ENCODE results near the gene TMC8.
"Not testable (repeated sequence)": the region's sequence is repeated elsewhere in the genome, so short reads cannot be mapped to it uniquely, and the experiment has no call there.

TMC8 gene

GRCh38 chr17:78168242-78168902, 37.8 kb downstream of the TMC8 start, which contains the start of gene SYNGR2:
TSS of gene SYNGR2 (plus strand) at chr17:78168581. CDS start at chr17:78168617, 36 bp downstream.
- H3K27ac ChIP-seq (ENCODE audit: low read length): peak within 1 kb of the TSS; percentile 96
- H3K36me3 ChIP-seq (replicated peaks; ENCODE audit: low read depth, low read length): peaks cover 35% of the 10 kb centered on the region
- TF ChIP-seq EZH2phosphoT487 (IDR thresholded peaks at IDR 0.05; ENCODE audit: low read depth) (no peak), CTCF (IDR thresholded peaks at IDR 0.05; ENCODE audit: low read depth, low read length) (no peak)
- H3K9me3 ChIP-seq (ENCODE audit: insufficient read depth, low read length): no peaks in the 10 kb centered on the region
- H3K9ac ChIP-seq (ENCODE audit: low read length): peak within 1 kb of the TSS; percentile 100
- H3K4me1 ChIP-seq (ENCODE audit: low read length): peaks cover 49% of the 10 kb centered on the region
- peak within 1 kb of the TSS; percentile 99 for H3K4me2 ChIP-seq (ENCODE audit: low read length)
- peaks cover 55% of the 10 kb centered on the region for H3K79me2 ChIP-seq (ENCODE audit: low read length)
- H4K20me1 ChIP-seq (ENCODE audit: insufficient read depth, low read length): peaks cover 22% of the 10 kb centered on the region; the same call in 1 of the 2 replicates
- H3K4me3 ChIP-seq (ENCODE audit: low read length): peak within 1 kb of the TSS; percentile 99
- H2AFZ ChIP-seq (ENCODE audit: low read depth, low read length): no peak within 1 kb of the TSS
- no peaks in the 10 kb centered on the region for H3K27me3 ChIP-seq (ENCODE audit: low read depth, low read length)

DNA sequence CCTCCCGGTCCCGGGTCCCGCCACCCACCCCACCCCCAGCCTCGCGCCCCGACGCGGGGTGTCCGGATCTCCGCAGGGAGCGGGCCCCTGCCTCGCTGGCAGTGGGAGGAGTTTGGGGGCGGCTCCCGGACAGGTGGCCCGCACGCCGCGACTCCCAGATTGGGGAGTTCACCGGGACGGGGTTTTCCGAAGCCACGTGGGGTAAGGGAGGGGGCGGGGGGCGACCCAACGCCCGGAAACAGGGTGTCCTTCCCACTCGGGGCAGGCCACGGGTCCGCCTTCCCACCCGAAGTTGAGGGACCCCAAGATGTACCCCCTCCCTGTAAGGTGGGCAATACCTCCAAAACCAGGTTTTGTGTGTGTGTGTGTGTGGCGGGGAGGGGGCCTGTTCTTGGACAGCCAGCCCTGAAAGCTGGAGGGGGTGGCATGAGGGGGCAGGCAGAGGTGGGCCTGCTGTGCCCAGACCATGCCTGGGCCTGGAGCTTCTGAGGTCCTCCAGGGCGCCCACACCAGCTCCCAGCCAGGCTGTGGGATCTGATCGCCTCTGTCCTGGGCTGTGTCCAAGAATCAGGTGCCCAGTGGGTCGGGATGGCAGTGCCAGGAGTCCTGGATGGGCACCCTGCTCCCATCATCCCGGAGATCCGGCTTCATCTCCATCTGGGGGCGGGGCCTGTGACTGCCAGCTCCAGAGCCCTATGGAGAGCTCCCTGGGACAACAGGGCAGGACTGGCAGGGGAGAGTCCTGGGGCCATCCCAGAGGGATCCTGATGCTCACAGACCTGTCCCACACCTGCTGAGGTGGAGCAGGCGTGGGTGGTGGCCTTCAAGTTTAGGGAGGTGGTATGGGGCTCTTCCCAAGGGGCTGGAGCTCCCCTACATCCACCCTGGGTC, 38.6 kb downstream of the TMC8 start:
- H3K4me2 ChIP-seq (ENCODE audit: low read length): peak overlapping the region; percentile 99
- no peaks in the 10 kb centered on the region for H3K27me3 ChIP-seq (ENCODE audit: low read depth, low read length)
- peak overlapping the region; percentile 100 for H3K9ac ChIP-seq (ENCODE audit: low read length)
- H3K27ac ChIP-seq (ENCODE audit: low read length): peak overlapping the region; percentile 96
- H3K79me2 ChIP-seq (ENCODE audit: low read length): peaks cover 55% of the 10 kb centered on the region
- H3K4me3 ChIP-seq (ENCODE audit: low read length): peak overlapping the region; percentile 99
- no peak overlapping the region for H2AFZ ChIP-seq (ENCODE audit: low read depth, low read length)
- peaks cover 22% of the 10 kb centered on the region; the same call in 1 of the 2 replicates for H4K20me1 ChIP-seq (ENCODE audit: insufficient read depth, low read length)
- H3K36me3 ChIP-seq (replicated peaks; ENCODE audit: low read depth, low read length): peaks cover 43% of the 10 kb centered on the region
- peaks cover 56% of the 10 kb centered on the region for H3K4me1 ChIP-seq (ENCODE audit: low read length)
- TF ChIP-seq CTCF (IDR thresholded peaks at IDR 0.05; ENCODE audit: low read depth, low read length) (no peak), EZH2phosphoT487 (IDR thresholded peaks at IDR 0.05; ENCODE audit: low read depth) (no peak)
- H3K9me3 ChIP-seq (ENCODE audit: insufficient read depth, low read length): no peaks in the 10 kb centered on the region

- Histone ChIP-seq H3K9me3 (ENCODE audit: insufficient read depth, low read length) (no peaks in the 10 kb centered on the region), H3K79me2 (ENCODE audit: low read length) (peaks cover 55% of the 10 kb centered on the region), H3K4me1 (ENCODE audit: low read length) (peaks cover 74% of the 10 kb centered on the region), H3K36me3 (replicated peaks; ENCODE audit: low read depth, low read length) (peaks cover 53% of the 10 kb centered on the region), H3K9ac (ENCODE audit: low read length) (peak overlapping the region; percentile 65), H3K27ac (ENCODE audit: low read length) (peak overlapping the region; percentile 96), H2AFZ (ENCODE audit: low read depth, low read length) (no peak overlapping the region), H3K4me2 (ENCODE audit: low read length) (peak overlapping the region; percentile 99), H3K4me3 (ENCODE audit: low read length) (peak overlapping the region; percentile 99), H4K20me1 (ENCODE audit: insufficient read depth, low read length) (peaks cover 22% of the 10 kb centered on the region; the same call in 1 of the 2 replicates), H3K27me3 (ENCODE audit: low read depth, low read length) (no peaks in the 10 kb centered on the region)
- TF ChIP-seq EZH2phosphoT487 (IDR thresholded peaks at IDR 0.05; ENCODE audit: low read depth) (no peak), CTCF (IDR thresholded peaks at IDR 0.05; ENCODE audit: low read depth, low read length) (no peak)
Measured at GRCh38 chr17:78170692-78171590, 40.4 kb downstream of the TMC8 start.

DNA sequence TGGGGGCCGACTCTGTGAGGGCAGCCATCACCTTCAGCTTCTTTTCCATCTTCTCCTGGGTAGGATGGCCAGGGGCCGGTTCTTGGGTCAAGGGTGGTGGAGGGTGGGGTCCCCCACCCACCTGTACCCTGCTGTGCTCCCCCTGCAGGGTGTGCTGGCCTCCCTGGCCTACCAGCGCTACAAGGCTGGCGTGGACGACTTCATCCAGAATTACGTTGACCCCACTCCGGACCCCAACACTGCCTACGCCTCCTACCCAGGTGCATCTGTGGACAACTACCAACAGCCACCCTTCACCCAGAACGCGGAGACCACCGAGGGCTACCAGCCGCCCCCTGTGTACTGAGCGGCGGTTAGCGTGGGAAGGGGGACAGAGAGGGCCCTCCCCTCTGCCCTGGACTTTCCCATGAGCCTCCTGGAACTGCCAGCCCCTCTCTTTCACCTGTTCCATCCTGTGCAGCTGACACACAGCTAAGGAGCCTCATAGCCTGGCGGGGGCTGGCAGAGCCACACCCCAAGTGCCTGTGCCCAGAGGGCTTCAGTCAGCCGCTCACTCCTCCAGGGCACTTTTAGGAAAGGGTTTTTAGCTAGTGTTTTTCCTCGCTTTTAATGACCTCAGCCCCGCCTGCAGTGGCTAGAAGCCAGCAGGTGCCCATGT, 41.1 kb downstream of the TMC8 start:
- H3K9me3 ChIP-seq (ENCODE audit: insufficient read depth, low read length); H2AFZ ChIP-seq (ENCODE audit: low read depth, low read length); H3K27me3 ChIP-seq (ENCODE audit: low read depth, low read length): not testable (repeated sequence)
- peak overlapping the region; percentile 96 for H3K27ac ChIP-seq (ENCODE audit: low read length)
- peak overlapping the region; percentile 99 for H3K4me3 ChIP-seq (ENCODE audit: low read length)
- peaks cover 74% of the 10 kb centered on the region for H3K4me1 ChIP-seq (ENCODE audit: low read length)
- H4K20me1 ChIP-seq (ENCODE audit: insufficient read depth, low read length): peaks cover 22% of the 10 kb centered on the region; the same call in 1 of the 2 replicates
- H3K79me2 ChIP-seq (ENCODE audit: low read length): peaks cover 55% of the 10 kb centered on the region
- peak overlapping the region; percentile 65 for H3K9ac ChIP-seq (ENCODE audit: low read length)
- peak overlapping the region; percentile 99 for H3K4me2 ChIP-seq (ENCODE audit: low read length)
- peaks cover 56% of the 10 kb centered on the region for H3K36me3 ChIP-seq (replicated peaks; ENCODE audit: low read depth, low read length)

All from OCI-LY3 (cell line).